BLaER1 treated with 17β-estradiol and CSF1 and Interleukin-3, amounts not matched to agents 10 nM and 100 nM (cell line): ENCODE measurements around the gene ACLY.

Experiments used
- H3K27ac ChIP-seq, 11 experiments: shearing (Covaris generic); formaldehyde crosslinking; 2 replicates each; pipeline ENCODE4 v1.8.1; 2022
- H3K27me3 ChIP-seq, 11 experiments: shearing (Covaris generic); formaldehyde crosslinking; 2 replicates each; pipeline ENCODE4 v1.8.1; 2022
- H3K36me3 ChIP-seq, 11 experiments: shearing (Covaris generic); formaldehyde crosslinking; 2 replicates each; pipeline ENCODE4 v1.8.1; 2022
- H3K4me1 ChIP-seq, 10 experiments: shearing (Covaris generic); formaldehyde crosslinking; 2 replicates each; pipeline ENCODE4 v1.8.1; 2022
- H3K4me2 ChIP-seq, 11 experiments: shearing (Covaris generic); formaldehyde crosslinking; 2 replicates each; pipeline ENCODE4 v1.8.1; 2022
- H3K4me3 ChIP-seq, 10 experiments: shearing (Covaris generic); formaldehyde crosslinking; 2 replicates each; pipeline ENCODE4 v1.8.1; 2022
- H3K9ac ChIP-seq, 11 experiments: shearing (Covaris generic); formaldehyde crosslinking; 2 replicates each; pipeline ENCODE4 v1.8.1; 2022
- H3K9me3 ChIP-seq, 11 experiments: shearing (Covaris generic); formaldehyde crosslinking; replicated peaks in 1 of 11; 2 replicates each; pipeline ENCODE4 v1.8.1; 2022
- H4K20me1 ChIP-seq, 11 experiments: shearing (Covaris generic); formaldehyde crosslinking; 2 replicates each; pipeline ENCODE4 v1.8.1; 2022
- Cebpa-rat ChIP-seq, 11 experiments: shearing (Covaris generic); IDR thresholded peaks; 2 replicates each; pipeline ENCODE4 v1.8.1; 2022

The ACLY gene

DNA sequence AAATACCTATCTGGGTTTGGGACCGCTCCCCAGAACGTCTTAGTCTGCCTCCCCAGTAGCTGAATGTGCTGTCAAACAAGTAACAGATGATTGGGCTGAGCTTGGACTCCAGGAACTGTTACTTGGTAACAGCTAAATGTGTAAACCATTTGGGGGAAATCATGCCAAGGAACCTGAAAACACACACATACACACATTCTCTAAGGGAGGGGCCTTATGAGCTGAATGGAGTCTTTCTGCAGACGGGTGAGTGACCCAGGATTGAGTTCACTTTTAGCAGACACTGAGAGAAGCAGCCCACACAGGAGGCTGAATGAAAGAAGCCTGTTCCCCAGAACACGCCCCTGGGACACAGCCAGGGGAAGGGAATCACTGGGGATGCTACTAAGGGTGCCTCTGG is 1.6 kb downstream of the ACLY start:
- peak overlapping the region in 3 of 11 experiments; percentile 89 to 96 (median 92); a peak in 6 of 22 replicates for H3K27ac ChIP-seq
- H3K27me3 ChIP-seq: no peaks in the 10 kb centered on the region
- peaks cover 45 to 72% (median 70%) of the 10 kb centered on the region in 10 experiments for H3K4me1 ChIP-seq
- peak overlapping the region; percentile 89 to 98 (median 94) for H3K4me3 ChIP-seq
- peaks cover 45 to 64% (median 61%) of the 10 kb centered on the region in 11 experiments; a peak in 21 of 22 replicates for H4K20me1 ChIP-seq
- no peaks in the 10 kb centered on the region for H3K9me3 ChIP-seq
- H3K36me3 ChIP-seq: peaks cover 23 to 48% (median 41%) of the 10 kb centered on the region in 11 experiments
- peak overlapping the region; percentile 90 to 97 (median 94) for H3K4me2 ChIP-seq
- peak overlapping the region; percentile 88 to 98 (median 93) for H3K9ac ChIP-seq
- TF ChIP-seq Cebpa-rat (IDR thresholded peaks at IDR 0.05): no peak

DNA sequence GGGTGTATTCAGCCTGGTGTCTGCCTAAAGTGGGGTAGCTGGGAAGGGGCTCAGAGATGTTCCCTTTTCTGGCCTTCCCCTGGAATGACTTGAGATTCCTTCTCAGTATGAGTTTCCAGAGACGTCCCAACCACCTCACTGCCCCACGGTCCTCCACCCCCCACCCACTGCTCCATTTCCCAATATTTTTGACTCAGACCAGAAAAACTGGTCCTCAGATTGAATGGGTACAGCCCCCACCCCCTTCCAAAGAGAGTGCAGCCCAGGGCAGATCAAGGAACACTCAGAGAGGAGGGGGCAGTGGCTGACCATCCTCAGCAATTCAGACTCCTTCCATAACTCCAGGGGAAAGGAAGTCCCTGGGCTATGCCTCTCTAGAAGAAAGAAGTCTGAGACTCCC is 3.2 kb downstream of the ACLY start:
- H4K20me1 ChIP-seq: peaks cover 47 to 80% (median 77%) of the 10 kb centered on the region in 11 experiments; a peak in 21 of 22 replicates
- H3K9me3 ChIP-seq: no peaks in the 10 kb centered on the region
- peak overlapping the region in 6 of 11 experiments; percentile 2 to 26 (median 9); a peak in 3 of 22 replicates for H3K9ac ChIP-seq
- H3K4me3 ChIP-seq: no peak overlapping the region
- H3K27ac ChIP-seq: no peak overlapping the region
- H3K36me3 ChIP-seq: peaks cover 39 to 64% (median 57%) of the 10 kb centered on the region in 11 experiments
- peaks cover 45 to 58% (median 55%) of the 10 kb centered on the region in 10 experiments for H3K4me1 ChIP-seq
- peak overlapping the region in 10 of 11 experiments; percentile 90 to 97 (median 94); a peak in 20 of 22 replicates for H3K4me2 ChIP-seq
- H3K27me3 ChIP-seq: no peaks in the 10 kb centered on the region
- TF ChIP-seq Cebpa-rat (IDR thresholded peaks at IDR 0.05): no peak

DNA sequence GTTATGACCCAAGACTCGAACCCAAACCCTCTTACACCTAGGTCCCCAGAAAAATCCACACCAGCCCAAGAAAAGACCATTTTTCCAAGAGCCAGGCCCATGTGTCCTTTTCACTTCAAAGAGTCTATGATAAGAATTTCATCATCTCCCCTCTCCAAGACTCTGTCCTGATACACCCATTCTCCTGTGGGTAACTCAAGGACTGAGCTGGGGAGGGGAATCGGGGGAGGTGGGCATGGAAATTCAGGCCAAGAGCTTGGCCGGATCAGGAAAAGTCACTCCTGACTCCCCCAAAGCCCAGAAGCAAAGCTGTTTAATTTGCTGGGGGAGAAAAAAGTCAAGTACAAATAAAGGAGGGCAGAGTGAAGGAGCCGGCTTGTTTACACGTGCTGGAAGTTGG is 3.7 kb downstream of the ACLY start:
- peaks cover 45 to 70% (median 62%) of the 10 kb centered on the region in 11 experiments for H3K36me3 ChIP-seq
- no peak overlapping the region; a peak in 1 of 22 replicates for H3K27ac ChIP-seq

DNA sequence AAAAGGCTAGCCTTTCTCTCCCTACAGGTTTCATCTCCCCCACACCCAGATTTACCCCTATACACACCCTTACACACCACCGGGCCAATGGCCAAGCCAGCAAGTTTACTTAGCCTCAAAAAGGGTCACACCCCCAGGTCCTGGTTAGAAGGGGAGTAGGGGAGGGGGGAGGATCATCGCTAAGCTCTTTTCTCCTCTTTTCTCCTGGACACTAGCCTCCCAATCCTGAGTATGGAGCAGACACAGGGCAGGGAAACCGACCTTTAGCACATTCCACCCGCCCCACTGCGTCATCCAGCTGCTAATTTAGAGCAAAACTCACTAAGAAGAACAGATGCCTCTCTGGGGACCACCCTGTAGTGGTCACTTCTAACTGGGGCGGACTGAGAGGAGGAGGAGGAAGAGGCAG is 4.4 kb downstream of the ACLY start:
- no peaks in the 10 kb centered on the region for H3K27me3 ChIP-seq
- peak overlapping the region in 6 of 11 experiments; percentile 10 to 33 (median 21); a peak in 10 of 22 replicates for H3K9ac ChIP-seq
- peaks cover 47 to 92% (median 89%) of the 10 kb centered on the region in 11 experiments; a peak in 21 of 22 replicates for H4K20me1 ChIP-seq
- H3K9me3 ChIP-seq: no peaks in the 10 kb centered on the region
- H3K4me2 ChIP-seq: peak overlapping the region; percentile 11 to 97 (median 94); a peak in 17 of 22 replicates
- H3K4me1 ChIP-seq: peaks cover 37 to 46% (median 43%) of the 10 kb centered on the region in 10 experiments
- no peak overlapping the region for H3K4me3 ChIP-seq
- H3K36me3 ChIP-seq: peaks cover 51 to 76% (median 69%) of the 10 kb centered on the region in 11 experiments
- no peak overlapping the region; a peak in 1 of 22 replicates for H3K27ac ChIP-seq
- no peak for TF ChIP-seq Cebpa-rat (IDR thresholded peaks at IDR 0.05)

More for the DNA sequence above, 3.7 kb downstream of the ACLY start:
- TF ChIP-seq Cebpa-rat (IDR thresholded peaks at IDR 0.05): no peak
- H3K4me1 ChIP-seq: peaks cover 44 to 52% (median 49%) of the 10 kb centered on the region in 10 experiments
- peak overlapping the region in 5 of 11 experiments; percentile 8 to 33 (median 24); a peak in 4 of 22 replicates for H3K9ac ChIP-seq
- peak overlapping the region; percentile 11 to 97 (median 94); a peak in 20 of 22 replicates for H3K4me2 ChIP-seq
- no peaks in the 10 kb centered on the region for H3K27me3 ChIP-seq
- H3K4me3 ChIP-seq: no peak overlapping the region
- H3K9me3 ChIP-seq: no peaks in the 10 kb centered on the region
- peaks cover 47 to 86% (median 83%) of the 10 kb centered on the region in 11 experiments; a peak in 21 of 22 replicates for H4K20me1 ChIP-seq

DNA sequence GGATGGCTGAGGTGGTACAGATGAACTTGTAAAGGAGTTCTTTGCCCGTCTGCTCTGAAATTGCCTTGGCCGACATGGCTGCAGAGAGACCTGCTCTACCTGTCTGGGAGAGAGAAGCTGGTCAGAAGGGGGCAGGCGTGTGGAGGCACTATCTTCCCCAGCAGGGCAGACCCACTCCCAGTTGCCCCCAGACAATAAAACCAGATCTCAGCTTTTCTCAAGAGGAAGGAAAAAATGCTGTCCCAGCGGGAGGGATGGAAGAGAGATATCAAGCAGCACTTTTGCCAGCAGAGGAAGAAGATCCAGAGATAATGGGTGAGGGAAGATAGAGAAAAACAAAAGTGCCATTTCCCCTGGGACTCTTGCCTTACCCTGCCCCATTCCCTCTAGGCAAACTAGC is 5.0 kb downstream of the ACLY start:
- Histone ChIP-seq H3K36me3 (peaks cover 57 to 82% (median 75%) of the 10 kb centered on the region in 11 experiments), H4K20me1 (peaks cover 47 to 98% (median 95%) of the 10 kb centered on the region in 11 experiments; a peak in 21 of 22 replicates), H3K27ac (no peak overlapping the region), H3K9ac (peak overlapping the region in 3 of 11 experiments; percentile 0 to 33 (median 14); a peak in 2 of 22 replicates), H3K4me2 (peak overlapping the region in 2 of 11 experiments; percentile 92 to 94; a peak in 4 of 22 replicates), H3K4me3 (no peak overlapping the region), H3K4me1 (peaks cover 36 to 44% (median 41%) of the 10 kb centered on the region in 10 experiments), H3K9me3 (no peaks in the 10 kb centered on the region), H3K27me3 (no peaks in the 10 kb centered on the region)
- no peak for TF ChIP-seq Cebpa-rat (IDR thresholded peaks at IDR 0.05)

DNA sequence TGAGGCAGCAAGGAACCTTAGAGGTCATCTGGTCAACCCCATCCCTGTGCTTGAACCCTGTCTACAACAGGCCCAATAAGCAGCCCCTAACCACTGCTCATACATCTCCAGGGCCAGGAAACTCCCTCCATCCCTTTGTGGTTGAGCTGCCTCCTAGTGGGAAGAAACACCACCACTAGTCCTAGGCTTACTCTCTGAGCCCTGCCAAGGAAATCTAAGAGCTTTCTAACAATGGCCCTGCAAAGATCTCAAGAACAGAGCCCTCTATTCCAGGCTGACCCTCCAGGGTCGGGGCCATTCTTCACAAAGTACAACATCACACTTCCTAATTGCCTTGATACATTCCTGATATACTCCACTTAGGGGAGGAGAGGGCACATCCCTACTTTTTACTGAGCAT is 5.8 kb downstream of the ACLY start:
- no peak overlapping the region for H3K4me2 ChIP-seq
- H4K20me1 ChIP-seq: peaks cover 47 to 100% (median 100%) of the 10 kb centered on the region in 11 experiments; a peak in 21 of 22 replicates
- H3K36me3 ChIP-seq: peaks cover 66 to 91% (median 83%) of the 10 kb centered on the region in 11 experiments
- no peak overlapping the region for H3K4me3 ChIP-seq
- no peak overlapping the region for H3K27ac ChIP-seq
- no peaks in the 10 kb centered on the region for H3K27me3 ChIP-seq
- no peak for TF ChIP-seq Cebpa-rat (IDR thresholded peaks at IDR 0.05)
- H3K9me3 ChIP-seq: no peaks in the 10 kb centered on the region
- H3K4me1 ChIP-seq: peaks cover 36 to 44% (median 41%) of the 10 kb centered on the region in 10 experiments
- H3K9ac ChIP-seq: no peak overlapping the region; a peak in 1 of 22 replicates

DNA sequence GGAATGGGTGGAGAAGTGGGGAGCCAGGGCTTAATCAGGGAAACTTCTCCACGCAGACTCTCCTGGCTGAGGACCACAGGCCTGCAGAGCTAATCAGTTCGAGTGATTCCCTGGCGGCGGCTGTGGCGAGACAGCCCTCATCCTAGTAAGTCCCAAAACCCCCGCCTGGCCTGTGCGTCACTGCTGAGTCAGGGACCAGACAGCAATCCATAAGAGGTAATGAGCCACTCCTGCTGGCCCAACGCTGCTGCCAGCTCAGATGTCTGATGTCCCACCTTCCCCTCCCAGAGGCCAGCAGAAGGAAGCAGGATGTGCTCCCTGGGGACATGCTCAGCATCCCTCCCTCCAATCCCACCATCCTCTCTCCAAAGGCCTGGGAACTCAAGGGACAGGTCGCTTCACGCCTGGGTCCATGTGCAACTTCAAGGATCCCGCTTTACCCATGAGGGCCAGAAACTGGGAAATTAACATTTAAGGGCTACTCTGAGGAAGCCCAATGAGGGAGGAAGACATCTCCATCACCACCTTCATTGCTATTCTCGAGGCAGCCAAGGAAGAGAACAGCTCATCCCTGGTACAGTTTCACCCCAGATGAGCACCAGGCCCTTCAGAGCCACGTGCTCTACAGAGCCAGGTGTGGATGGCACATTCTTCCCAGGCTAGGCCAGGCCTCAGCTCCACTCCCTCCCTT is 7.9 kb downstream of the ACLY start:
- Histone ChIP-seq H3K4me2 (no peak overlapping the region), H3K4me1 (peaks cover 17 to 25% (median 21%) of the 10 kb centered on the region in 10 experiments; a peak in 19 of 20 replicates), H3K27ac (no peak overlapping the region)

DNA sequence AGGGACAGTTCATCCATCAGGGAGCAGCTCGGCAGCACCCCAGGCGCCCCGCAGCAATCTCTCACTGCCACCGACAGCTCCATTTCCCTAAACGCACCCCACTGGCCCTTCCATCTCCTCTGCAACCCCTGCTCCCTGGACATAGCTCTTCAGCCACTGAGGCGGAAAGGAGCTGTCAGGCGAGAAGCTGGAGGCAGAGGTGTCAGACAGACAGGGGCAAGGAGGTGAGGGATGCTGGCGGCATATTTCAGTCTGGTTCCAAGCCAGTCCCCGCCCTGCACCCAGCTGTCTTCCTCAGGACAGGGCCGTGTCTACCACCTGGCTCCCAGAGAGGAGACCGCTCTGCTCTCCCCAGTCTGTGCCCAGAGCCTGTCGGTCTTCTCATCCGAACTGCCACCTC is 9.7 kb downstream of the ACLY start:
- TF ChIP-seq Cebpa-rat (IDR thresholded peaks at IDR 0.05): no peak
- Histone ChIP-seq H3K36me3 (peaks cover 99 to 100% (median 99%) of the 10 kb centered on the region in 11 experiments), H3K27me3 (no peaks in the 10 kb centered on the region), H3K4me1 (peaks cover 0 to 8% (median 4%) of the 10 kb centered on the region in 10 experiments; a peak in 14 of 20 replicates), H3K27ac (no peak overlapping the region), H3K4me3 (no peak overlapping the region), H3K4me2 (no peak overlapping the region), H3K9me3 (no peaks in the 10 kb centered on the region), H3K9ac (no peak overlapping the region), H4K20me1 (peaks cover 21 to 99% (median 92%) of the 10 kb centered on the region in 11 experiments; a peak in 21 of 22 replicates)

More for the DNA sequence above, 7.9 kb downstream of the ACLY start:
- no peaks in the 10 kb centered on the region for H3K27me3 ChIP-seq
- H4K20me1 ChIP-seq: peaks cover 38 to 100% (median 99%) of the 10 kb centered on the region in 11 experiments; a peak in 21 of 22 replicates
- peaks cover 87 to 100% (median 98%) of the 10 kb centered on the region in 11 experiments for H3K36me3 ChIP-seq
- no peaks in the 10 kb centered on the region for H3K9me3 ChIP-seq
- H3K4me3 ChIP-seq: no peak overlapping the region
- H3K9ac ChIP-seq: 0 out of 22 replicates have a peak overlapping the region, but pooled peaks of 1 of the 11 experiments have one; percentile 20
- no peak for TF ChIP-seq Cebpa-rat (IDR thresholded peaks at IDR 0.05)
